Measurements from ENCODE around the gene FAM120AOS.
"Not testable (repeated sequence)": the region's sequence is repeated elsewhere in the genome, so short reads cannot be mapped to it uniquely, and the experiment has no call there.

Gene FAM120AOS

DNA sequence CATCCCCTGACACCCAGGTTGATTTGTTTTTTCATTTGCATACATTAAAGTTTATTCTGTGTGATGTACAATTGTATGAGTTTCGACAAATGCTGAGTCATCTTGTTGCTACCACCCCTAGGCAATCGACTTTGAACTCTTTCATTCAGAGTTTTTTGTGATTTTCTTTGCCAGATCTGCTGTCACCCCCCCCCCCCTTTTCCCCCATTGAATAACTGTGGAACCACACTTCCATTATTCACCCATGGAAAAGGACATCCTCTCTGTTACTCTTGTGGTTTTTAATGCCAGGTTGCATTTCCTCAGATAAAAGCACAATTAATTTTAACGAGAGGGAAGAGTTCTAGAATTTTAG lies 13.7 kb upstream of the FAM120AOS start:
- DNase-seq: no peak

DNA sequence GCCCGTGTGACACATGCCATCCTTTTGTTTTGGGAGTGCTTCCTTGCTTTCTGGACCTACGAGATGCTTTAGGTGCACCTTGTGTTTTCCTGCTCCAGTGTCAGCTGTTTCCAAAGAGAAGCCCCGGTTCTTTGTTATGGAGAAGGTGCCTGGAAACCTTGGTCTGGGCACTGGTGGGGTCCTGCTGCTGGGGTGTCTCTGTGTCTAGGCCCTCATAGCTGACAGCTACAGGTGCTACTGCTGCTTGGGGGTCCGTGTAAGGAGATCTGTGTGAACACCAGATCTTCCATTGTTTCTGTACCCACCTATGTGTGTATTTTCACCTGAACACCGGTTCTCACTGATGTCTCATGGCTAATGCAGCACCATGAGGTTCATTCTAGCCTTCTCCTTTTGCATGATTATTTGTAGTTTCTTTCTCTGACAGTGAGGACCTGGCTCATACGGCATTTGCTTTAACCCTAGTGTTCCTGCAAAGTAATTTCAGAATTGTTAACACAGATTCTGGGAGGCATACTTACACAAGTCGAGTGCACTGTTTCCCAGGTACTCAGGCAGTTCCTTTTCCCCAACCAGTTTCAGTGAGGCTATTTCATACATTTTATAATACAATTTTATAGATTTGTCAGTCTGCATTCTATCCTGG lies 13.2 kb upstream of the FAM120AOS start:
- DNase-seq: no peak

DNA sequence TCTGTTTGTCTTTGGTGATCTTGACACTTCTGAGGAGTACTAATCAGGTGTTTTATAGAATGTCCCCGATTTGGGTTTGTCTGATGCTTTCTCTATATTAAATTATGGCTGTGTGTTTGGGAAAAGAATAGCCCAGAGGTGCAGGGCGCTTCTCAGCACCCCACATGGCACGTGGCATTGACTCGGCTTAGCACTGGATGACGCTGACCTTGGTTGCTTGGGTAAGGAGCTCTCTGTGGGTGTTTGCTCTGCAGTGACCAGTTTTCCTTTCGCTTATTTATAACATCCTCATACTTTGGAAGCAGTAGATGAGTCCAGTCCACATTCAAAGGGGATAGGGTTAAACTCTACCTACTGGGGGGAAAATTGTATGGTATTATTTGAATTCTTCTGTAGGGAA lies 12.5 kb upstream of the FAM120AOS start:
- peak in 2 of 4 experiments; percentile 22 to 31 for DNase-seq

DNA sequence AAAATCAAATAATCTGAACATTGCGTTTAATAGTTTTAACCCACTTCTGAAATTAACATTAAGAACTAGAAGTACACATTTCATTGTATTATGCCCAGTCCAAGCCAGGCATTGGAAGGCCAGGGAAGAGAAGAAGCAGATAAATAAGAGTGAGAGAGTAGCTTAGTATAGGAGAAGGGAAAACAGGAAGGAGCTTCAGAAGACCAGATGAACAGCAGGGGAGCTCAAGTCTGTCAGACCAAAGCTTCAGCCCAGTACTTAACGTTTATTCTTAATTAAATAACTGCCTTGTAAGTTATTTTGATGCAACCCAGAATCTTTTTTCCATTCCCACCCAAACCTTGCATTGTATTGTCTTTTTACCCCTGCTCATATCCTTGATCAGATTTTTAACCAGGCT lies 11.5 kb upstream of the FAM120AOS start:
- DNase-seq: peak in 3 of 4 experiments; percentile 27 to 43 (median 31)

DNA sequence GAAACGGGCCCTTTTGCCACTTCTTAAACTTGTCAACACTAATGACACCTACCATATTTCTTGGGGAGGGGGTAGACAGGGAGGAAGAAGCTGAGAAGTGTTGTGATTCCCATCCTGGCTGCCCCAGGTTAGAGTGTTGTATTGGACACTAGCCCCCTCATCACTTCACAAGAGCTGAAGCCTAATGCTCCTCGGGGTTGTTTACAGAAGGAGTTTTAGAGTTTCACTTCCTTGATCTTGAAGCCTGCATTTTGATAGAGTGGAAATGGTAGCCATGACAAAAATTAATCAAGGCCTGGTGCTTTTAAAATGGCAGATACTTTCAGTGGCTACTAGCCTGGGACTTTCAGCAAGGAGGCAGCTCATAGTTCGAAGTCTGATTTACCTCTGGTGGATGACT lies 11.0 kb upstream of the FAM120AOS start:
- peak; percentile 37 to 68 (median 50) for DNase-seq

DNA sequence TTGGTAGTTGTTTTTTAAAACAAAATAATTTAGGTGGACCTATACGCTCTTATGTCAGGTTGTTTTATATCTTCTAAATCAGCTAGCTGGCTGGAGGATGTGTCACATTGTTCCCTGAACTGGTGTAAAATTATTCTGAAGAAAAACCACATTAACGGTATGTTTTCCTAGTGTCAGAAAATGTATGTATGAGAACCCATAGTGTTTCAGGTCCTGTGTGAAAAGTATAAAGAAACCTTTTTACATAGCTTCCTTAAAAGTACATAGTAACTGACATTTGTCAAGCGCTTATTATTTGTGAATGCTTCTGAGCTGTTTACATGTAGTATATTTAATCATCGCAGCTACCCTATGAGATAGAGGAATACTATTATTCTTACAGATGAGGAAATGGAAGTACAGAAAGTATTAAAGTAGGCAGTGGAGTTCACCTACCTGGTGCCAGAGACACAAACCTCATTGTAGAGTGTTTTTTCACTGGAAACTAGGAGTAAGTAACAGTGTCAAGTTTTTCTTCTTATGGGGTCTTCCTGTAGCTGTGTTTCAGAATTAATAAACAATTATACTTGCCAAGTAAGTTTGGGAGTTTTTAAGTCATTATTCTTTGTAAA lies 10.4 kb upstream of the FAM120AOS start:
- DNase-seq: no peak

DNA sequence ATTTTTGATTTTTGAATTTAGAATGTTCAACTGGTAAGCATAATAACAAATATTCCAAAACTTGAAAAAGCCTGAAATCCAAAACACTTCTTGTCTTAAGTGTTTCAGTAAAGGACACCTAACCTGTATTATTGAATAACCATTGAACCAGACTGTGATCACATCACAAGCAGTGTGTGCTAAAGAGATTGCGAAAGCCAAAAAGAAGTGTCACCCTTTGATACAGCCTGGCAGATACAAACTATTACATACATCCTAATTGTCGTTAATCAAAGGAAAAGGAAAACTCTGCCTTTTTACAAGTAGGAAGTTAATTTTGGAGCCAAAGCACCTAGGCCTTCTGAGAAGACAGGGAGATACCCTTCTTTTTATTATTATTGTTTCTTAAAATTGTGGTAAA lies 8.4 kb upstream of the FAM120AOS start:
- DNase-seq: peak in 1 of 4 experiments; percentile 26

DNA sequence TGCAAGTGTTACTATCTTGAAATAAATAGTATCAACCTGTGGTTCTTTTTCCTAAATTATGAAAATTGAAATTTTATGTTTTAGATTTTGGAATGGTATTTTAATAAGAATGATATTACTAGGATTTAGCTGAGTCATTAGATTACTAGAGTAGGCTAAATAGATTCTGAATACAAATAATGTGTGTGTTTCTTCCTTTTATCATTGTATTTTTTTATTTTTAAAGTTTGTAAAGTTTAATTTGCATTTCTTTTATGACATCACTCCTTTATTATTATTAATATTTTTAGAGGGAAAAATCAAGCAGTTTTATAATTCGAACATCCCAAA lies 8.0 kb upstream of the FAM120AOS start:
- no peak for DNase-seq

DNA sequence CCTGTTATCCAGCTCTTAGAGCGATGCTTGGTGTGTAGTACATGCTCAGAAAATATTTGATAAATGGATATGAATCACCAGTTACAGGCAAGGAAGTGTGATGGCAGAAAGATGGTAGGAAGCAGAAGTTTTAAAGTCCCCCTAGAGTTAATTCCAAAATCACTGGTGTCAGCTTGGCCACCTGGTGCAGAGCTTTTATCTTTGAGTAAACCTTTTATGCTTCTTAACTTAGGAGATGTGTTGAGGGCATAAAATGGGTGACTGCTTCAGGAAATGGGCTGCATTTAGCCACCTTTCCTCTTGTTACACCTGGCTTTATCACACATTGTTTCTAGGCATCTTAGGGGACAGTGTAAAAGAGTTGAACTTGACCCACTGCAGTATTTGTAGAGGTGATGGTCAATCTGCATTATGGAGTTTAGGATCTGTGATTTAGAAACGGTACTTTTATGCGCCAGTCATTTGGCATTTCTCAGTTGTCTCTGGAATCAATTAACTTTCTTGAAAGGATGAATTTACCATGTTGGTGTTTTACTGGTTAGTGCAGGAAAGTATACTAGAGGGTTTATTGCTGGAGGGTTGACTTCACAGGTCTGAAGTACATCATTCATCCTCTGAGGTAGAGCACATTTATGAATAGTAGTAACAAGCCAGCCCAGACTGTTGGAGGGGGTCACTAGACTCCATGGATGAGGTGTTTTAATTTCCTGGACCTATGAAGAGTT lies 7.5 kb upstream of the FAM120AOS start:
- DNase-seq: no peak

DNA sequence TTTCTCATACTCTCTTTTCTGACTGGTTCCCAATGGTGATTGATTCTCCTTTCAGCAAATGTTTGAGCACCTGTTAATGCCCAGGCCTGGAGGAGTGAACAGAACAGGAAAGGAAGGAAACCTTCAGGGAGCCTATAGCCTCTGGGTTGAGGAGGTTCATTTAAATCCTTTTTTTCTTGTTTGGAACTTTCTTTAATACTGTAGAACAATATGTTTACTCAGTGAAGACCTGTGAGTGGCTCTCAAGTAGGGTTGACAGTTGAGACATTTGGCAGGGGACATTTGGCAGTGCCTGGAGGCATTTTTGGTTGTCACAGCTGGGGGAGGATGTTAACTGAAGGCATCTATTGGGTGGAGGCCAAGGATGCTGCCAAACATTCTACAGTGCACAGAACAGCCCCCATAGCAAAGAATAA lies 6.1 kb upstream of the FAM120AOS start:
- DNase-seq: no peak

DNA sequence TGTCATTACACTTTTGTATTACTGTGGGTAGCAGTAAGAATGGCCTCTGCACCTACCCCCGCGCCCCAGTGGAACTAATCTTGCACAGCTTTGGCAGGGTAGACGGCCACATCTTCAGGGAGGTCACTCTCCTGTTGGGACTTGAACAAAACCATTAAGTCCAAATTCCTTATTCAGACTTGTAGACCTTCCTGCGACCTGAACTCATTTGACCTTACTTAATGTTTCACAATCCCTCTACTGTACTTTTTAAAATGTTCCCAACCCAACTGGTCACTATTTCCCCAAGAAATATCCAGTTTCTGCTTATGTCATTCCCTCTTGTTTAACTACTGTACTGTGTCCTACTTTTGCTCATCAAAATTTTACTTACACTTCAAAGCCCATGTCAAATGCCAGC lies 5.3 kb upstream of the FAM120AOS start:
- peak in 3 of 4 experiments; percentile 9 to 41 (median 40) for DNase-seq

DNA sequence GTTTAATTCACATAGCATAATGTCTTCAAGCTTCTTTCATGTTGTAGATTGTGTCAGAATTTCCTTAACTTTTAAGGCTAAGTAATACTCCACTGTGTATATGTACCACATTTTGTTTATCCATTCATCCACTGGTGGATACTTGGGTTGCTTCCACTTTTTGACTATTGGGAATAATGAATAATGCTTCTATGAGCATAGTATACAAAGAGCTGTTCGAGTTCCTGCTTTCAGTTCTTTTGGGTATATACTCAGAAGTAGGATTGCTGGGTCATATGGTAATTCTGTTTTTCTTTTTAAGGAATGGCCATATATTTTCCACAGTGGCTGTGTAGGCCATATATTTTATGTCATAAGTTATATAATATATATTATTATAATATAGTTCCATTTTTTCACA lies 3.6 kb upstream of the FAM120AOS start:
- DNase-seq: peak in 2 of 4 experiments; percentile 32 to 34

DNA sequence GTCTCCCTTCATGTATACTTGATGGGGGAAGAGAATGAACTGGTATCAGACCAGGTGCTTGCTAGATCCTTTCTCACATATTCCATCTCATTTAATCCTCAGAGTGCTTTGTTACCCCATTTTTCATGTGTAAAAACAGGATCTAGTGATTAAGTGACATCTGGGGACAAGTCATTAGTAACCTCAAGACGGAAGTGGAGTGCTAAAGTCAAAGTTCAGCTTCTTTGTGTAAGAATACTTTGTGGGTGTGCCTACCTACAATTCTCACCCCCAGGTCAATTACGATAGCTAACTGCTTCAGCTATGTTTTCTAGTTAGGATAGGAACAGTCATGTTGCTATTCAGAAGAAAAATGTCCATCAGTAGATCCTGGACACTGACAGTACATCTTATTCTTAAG lies 3.1 kb upstream of the FAM120AOS start:
- peak; percentile 28 to 79 (median 52) for DNase-seq

DNA sequence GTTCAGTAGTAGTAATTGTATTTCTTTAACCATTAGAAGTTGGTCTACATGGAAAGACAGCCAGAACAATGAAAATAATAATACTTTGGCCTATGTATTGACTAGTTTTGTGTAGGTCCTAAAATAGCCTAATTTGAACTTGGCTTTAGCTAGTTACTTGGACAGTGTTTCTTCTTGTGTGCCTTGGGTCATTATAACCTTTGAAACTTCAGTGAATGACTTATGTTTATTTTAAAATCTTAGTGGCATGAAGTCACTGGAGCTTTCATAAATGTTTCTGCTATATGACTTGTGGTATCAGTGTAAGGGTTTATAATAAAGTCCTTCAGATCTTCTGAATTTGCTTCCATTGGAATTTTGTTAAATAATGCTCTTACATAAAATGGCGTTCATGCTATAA lies 2.6 kb upstream of the FAM120AOS start:
- peak in 1 of 4 experiments; percentile 20 for DNase-seq

DNA sequence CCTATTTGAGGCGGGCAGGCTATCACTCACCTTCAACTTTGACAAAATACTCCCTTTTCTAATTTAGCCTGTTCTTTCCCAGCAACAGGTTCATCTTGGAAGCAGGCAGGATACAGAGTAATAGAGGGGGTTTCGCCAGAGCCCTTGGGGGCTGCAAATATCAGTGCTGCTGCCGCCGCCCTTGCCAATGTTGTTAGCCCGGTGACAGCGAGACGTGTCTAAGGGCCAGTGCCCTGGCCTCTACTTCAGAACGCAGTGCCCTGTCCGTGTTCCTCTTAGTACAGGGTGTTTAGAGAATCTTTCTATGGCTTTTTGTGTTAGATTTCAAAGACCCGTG lies 703 bp downstream of the FAM120AOS start:
- DNase-seq: peak in 1 of 4 experiments; percentile 56

DNA sequence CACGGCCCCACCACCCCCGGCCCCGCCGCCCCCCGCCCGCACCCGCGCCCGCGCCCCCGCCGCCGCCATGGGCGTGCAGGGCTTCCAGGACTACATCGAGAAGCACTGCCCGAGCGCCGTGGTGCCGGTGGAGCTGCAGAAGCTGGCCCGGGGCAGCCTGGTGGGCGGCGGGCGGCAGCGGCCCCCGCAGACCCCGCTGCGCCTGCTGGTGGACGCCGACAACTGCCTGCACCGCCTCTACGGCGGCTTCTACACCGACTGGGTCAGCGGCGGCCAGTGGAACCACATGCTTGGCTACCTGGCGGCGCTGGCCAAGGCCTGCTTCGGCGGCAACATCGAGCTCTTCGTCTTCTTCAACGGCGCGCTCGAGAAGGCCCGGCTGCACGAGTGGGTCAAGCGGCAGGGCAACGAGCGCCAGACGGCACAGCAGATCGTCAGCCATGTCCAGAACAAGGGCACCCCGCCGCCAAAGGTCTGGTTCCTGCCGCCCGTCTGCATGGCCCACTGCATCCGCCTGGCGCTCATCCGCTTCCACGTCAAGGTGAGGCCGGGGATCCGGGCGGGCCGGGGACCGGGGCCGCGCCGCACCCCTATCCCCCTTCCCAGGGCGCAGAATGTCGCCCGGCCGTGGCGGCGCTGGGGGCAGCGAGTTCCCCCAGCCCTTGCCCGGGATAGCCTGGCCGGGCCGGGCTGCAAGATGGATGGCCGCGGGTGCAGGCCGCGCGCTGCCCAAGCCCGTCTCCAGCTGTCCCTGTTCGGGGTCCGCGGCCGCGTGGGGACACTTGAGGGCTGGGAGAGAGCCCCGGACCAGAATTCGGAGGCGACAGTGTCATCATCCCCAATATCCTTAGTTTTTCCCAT lies 1.3 kb downstream of the FAM120AOS start:
- peak; percentile 37 to 68 (median 54) for DNase-seq

DNA sequence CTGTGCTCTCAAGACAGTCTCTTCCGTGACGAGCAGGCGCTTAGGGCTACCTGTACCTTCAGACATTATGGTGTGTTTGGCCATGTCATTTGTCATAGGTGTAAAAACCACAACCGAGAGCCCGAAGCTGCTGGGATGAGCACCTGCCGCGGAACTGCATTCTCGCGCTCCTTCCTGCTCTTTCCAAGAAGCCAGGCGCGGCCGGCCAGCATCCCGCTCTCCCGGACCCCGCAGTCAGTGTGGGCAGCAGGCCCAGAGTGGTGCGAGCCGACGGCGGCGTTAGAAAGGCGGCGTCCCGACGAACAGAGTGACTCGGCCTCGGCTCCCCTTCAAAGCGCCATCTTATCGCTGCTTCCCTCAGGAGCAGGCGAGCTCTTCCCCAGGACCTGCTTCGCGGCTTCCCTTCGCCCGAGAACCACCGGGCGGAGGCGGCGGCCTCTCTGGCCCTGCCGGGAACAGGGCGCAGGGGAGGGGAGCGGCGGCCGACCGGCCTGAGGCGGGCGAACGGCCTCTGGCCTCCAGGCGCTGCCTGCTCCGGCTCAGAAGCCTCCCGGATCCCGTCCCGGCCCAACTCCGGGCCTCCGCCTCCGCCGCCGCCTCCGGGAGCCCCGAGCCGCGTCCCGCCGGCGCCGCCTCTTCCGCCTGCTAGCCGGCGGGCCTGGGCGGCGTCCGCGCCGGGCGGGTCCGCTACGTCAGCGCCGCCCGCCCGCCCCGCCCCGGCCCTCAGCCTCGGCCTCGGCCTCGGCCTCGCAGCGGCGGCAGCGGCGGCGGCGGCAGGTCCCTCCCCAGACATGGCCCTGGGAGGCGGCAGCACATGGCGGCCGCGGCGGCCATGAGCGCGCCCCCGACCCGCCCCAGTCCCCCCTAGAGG lies 2.2 kb downstream of the FAM120AOS start, which contains the start of gene FAM120A:
FAM120A (plus strand) TSS at position 741 of the 871 bp plus-strand sequence. CDS start 231 bp downstream, outside the sequence.
- peak; percentile 90 to 97 (median 93) for DNase-seq

DNA sequence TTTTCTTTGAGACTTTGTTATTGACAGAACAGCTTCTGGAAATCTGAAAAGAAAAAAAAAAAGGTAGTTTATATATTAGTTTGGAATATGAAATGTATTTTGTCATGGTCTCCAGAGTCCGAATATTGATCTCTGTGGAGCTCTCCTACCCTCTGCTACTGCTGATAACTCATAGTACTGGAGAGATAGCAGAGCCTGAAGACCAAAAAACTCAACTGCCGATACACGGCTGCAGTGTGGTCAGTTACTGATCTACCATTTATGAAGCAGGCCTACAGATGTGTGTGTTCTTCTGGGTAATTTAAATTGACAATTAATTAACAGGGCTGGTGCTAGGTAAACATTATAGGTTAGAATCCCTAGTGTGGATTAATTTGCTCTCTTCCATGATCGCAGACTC lies 5.7 kb downstream of the FAM120AOS start:
- no peak for DNase-seq

DNA sequence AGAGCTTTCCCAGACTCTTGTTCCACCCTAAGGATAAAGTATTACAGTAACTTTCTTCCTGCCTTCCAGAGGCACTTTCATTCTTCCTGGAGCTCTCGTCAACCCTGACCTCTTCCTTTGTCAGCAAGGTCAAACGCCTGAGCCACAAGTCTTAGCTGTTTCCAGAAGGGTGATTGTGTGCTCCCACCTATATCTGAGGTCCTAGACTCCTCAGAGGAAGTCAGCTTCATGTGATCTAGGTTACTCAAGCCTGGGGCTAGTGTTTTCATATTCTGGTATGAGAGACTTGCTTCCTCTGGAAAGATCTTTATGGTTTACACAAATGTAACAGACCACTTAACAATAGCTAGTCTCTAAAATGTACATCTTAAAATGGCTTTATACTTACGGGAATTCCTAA lies 7.3 kb downstream of the FAM120AOS start:
- DNase-seq: peak in 3 of 4 experiments; percentile 39 to 49 (median 46)

DNA sequence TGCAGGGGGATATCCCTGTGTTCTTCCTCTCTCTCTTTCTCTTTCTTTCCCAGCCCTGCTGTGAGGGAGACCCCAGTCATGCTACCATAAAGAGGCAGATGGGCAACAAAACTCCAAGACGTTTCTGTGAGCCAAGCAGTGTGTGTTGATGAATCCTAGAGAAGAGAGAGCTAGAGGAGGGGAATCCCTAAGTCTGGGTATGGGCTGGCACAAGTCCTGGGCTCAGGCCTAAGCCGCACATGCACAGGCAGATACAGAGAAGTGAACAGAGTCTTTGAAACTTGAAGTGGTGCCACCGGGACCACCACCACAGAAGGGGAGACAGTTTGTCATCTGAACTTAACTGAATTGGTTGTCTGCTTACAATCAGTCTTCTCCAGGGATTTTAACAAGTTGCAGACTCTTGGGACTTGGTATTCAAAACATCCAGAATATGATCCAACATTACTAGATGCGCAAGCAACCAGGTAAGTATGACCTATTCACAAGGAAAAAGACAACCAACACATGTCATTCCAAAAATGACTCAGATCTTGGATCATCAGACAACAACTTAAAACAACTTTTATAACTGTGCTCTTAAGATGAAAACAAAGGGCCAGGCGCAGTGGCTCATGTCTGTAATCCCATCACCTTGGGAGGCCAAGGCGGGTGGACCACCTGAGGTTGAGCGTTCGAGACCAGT lies 12.3 kb downstream of the FAM120AOS start:
- no peak for DNase-seq

DNA sequence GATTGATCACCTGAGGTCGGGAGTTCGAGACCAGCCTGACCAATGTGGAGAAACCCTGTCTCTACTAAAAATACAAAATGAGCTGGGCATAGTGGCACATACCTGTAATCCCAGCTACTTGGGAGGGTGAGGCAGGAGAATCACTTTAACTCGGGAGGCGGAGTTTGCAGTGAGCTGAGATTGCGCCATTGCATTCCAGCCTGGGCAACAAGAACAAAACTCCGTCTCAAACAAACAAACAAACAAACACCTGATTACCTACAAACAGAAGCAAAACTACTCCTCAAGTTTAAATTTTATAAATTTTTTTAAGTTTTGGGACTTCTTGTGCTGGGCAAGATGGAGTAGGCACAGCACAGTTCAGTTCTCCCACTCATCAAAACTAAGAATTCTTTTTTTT lies 14.1 kb downstream of the FAM120AOS start:
- not testable (repeated sequence) for DNase-seq

All from suppressor macrophage (primary cell).